Measurements from ENCODE around the gene NFIX. TPM values are rescaled to one million over a fixed set of nuclear protein-coding genes. Genes with fewer than 3 reads are reported as not detected.

Gene NFIX
- total RNA-seq, 1 donor from 2014 or later: 2.6 TPM

GRCh38 chr19:13040948-13041292 is 45.6 kb downstream of the NFIX start:
- no peak overlapping the region for H3K4me3 Mint-ChIP-seq
- ATAC-seq (ENCODE audit: low read depth) (no peak), DNase-seq (no peak)
- CTCF ChIA-PET: no interaction called here
- TF ChIP-seq CTCF (IDR thresholded peaks at IDR 0.05): no peak
- H3K27me3 Mint-ChIP-seq: peaks cover 16% of the 10 kb centered on the region
- no peaks in the 10 kb centered on the region for H3K9me3 Mint-ChIP-seq
- H3K27ac Mint-ChIP-seq: no peak overlapping the region
- H3K36me3 Mint-ChIP-seq (ENCODE audit: low read depth): no peaks in the 10 kb centered on the region
- intact Hi-C loops (cut with micrococcal nuclease): no loop called here
- POLR2A ChIA-PET: no interaction called here
- no peaks in the 10 kb centered on the region for H3K4me1 Mint-ChIP-seq

GRCh38 chr19:13042443-13043130 is 47.3 kb downstream of the NFIX start:
- no peak for ATAC-seq (ENCODE audit: low read depth)
- H3K36me3 Mint-ChIP-seq (ENCODE audit: low read depth): no peaks in the 10 kb centered on the region
- POLR2A ChIA-PET: interaction anchor here (0.6 kb wide), 1 partner anchor 1247 kb away, joined by 4 read pairs; no protein-coding TSS in a partner anchor

GRCh38 chr19:13043285-13043684 is 48.0 kb downstream of the NFIX start:
- no peak for ATAC-seq (ENCODE audit: low read depth)
- DNase-seq: no peak
- CTCF ChIA-PET: interaction anchor here (1.5 kb wide), 1 partner anchor 9 kb away, joined by 3 read pairs; no protein-coding TSS in a partner anchor
- TF ChIP-seq CTCF (IDR thresholded peaks at IDR 0.05): no peak
- intact Hi-C loops (cut with micrococcal nuclease): no loop called here
- no peaks in the 10 kb centered on the region for H3K9me3 Mint-ChIP-seq
- H3K4me1 Mint-ChIP-seq: no peaks in the 10 kb centered on the region
- peaks cover 16% of the 10 kb centered on the region for H3K27me3 Mint-ChIP-seq
- POLR2A ChIA-PET: no interaction called here
- no peak overlapping the region for H3K27ac Mint-ChIP-seq
- no peak overlapping the region for H3K4me3 Mint-ChIP-seq
- no peaks in the 10 kb centered on the region for H3K36me3 Mint-ChIP-seq (ENCODE audit: low read depth)

More at GRCh38 chr19:13042443-13043130, 47.3 kb downstream of the NFIX start:
- Mint-ChIP-seq H3K27me3 (peaks cover 15% of the 10 kb centered on the region), H3K9me3 (no peaks in the 10 kb centered on the region), H3K4me1 (no peaks in the 10 kb centered on the region), H3K27ac (no peak overlapping the region), H3K4me3 (no peak overlapping the region)
- intact Hi-C loops (cut with micrococcal nuclease): no loop called here
- no peak for TF ChIP-seq CTCF (IDR thresholded peaks at IDR 0.05)
- no peak for DNase-seq
- CTCF ChIA-PET: interaction anchor here (1.1 to 1.5 kb wide), 2 partner anchors 9 to 18 kb away, joined by 3 read pairs; no protein-coding TSS in a partner anchor

GRCh38 chr19:13044231-13044836 is 49.1 kb downstream of the NFIX start:
- POLR2A ChIA-PET: no interaction called here
- ATAC-seq (ENCODE audit: low read depth): no peak
- Mint-ChIP-seq H3K36me3 (ENCODE audit: low read depth) (no peaks in the 10 kb centered on the region), H3K4me3 (no peak overlapping the region), H3K9me3 (no peaks in the 10 kb centered on the region), H3K4me1 (no peaks in the 10 kb centered on the region), H3K27ac (no peak overlapping the region), H3K27me3 (peaks cover 12% of the 10 kb centered on the region)
- CTCF ChIA-PET: no interaction called here
- TF ChIP-seq CTCF (IDR thresholded peaks at IDR 0.05): no peak
- no peak for DNase-seq
- intact Hi-C loops (cut with micrococcal nuclease): no loop called here

- Mint-ChIP-seq H3K27me3 (peaks cover 11% of the 10 kb centered on the region), H3K27ac (no peak overlapping the region), H3K4me1 (no peaks in the 10 kb centered on the region), H3K4me3 (no peak overlapping the region), H3K9me3 (no peaks in the 10 kb centered on the region), H3K36me3 (ENCODE audit: low read depth) (no peaks in the 10 kb centered on the region)
- ATAC-seq (ENCODE audit: low read depth) (no peak), DNase-seq (no peak)
- ChIA-PET POLR2A (no interaction called here), CTCF (interaction anchor here (0.7 kb wide), 1 partner anchor 15 kb away, joined by 3 read pairs; no protein-coding TSS in a partner anchor)
- intact Hi-C loops (cut with micrococcal nuclease): no loop called here
- no peak for TF ChIP-seq CTCF (IDR thresholded peaks at IDR 0.05)
Measured at GRCh38 chr19:13045812-13046211, 50.5 kb downstream of the NFIX start.

Data from activated B cell treated with CpG ODN at 0.5 μM for 24 hours (primary cell).